HepG2 (cell line): ENCODE data around the gene PDK2. TPM values are rescaled to one million over a fixed set of nuclear protein-coding genes. Genes with fewer than 3 reads are reported as not detected.
A peak's percentile ranks its signal among the peaks of the same experiment; 100 is the strongest.

Experiments used
- AFF4 ChIP-seq: sonication (generic); formaldehyde crosslinking; IDR thresholded peaks from 2 replicates; pipeline ENCODE4 v1.4.0; 2020; ENCODE audit warnings: missing genetic modification reagents
- CCAR2 ChIP-seq: fragments of 200-400 bp; formaldehyde crosslinking; optimal IDR thresholded peaks from 2 replicates; pipeline ENCODE3; 2018; ENCODE audit warnings: low read depth, mild to moderate bottlenecking, low read length, moderate library complexity
- ELF1 ChIP-seq: sonication (generic); formaldehyde crosslinking; IDR thresholded peaks from 2 replicates; pipeline ENCODE4 v1.4.0; 2020; ENCODE audit warnings: missing genetic modification reagents
- ELF3 ChIP-seq: IDR thresholded peaks from 2 replicates; pipeline ENCODE4 v1.6.1; 2016; ENCODE audit warnings: missing genetic modification reagents, missing compliant biosample characterization
- GTF2F1 ChIP-seq: fragments of 150-350 bp; IDR thresholded peaks from 2 replicates; pipeline ENCODE4 v1.6.1; 2014; ENCODE audit warnings: low read length
- HINFP ChIP-seq: sonication (generic); formaldehyde crosslinking; IDR thresholded peaks from 2 replicates; pipeline ENCODE4 v1.4.0; 2020; ENCODE audit warnings: low read depth, mild to moderate bottlenecking, missing genetic modification reagents
- MTF2 ChIP-seq: sonication (generic); formaldehyde crosslinking; IDR thresholded peaks from 2 replicates; pipeline ENCODE4 v1.5.0; 2020; ENCODE audit warnings: missing genetic modification reagents, borderline replicate concordance
- NFKBIZ ChIP-seq: IDR thresholded peaks from 2 replicates; pipeline ENCODE4 v1.6.1; 2018; ENCODE audit warnings: missing genetic modification reagents, missing compliant biosample characterization
- PHF20 ChIP-seq: sonication (generic); formaldehyde crosslinking; IDR thresholded peaks from 2 replicates; pipeline ENCODE4 v1.5.0; 2020; ENCODE audit warnings: mild to moderate bottlenecking, missing genetic modification reagents
- PHF21A ChIP-seq: sonication (generic); formaldehyde crosslinking; IDR thresholded peaks from 2 replicates; pipeline ENCODE4 v1.5.0; 2020; ENCODE audit warnings: mild to moderate bottlenecking, missing genetic modification reagents
- SPEN ChIP-seq: sonication (generic); formaldehyde crosslinking; IDR thresholded peaks from 2 replicates; pipeline ENCODE4 v1.5.1; 2020; ENCODE audit warnings: low read depth, mild to moderate bottlenecking, missing genetic modification reagents
- TBX2 ChIP-seq: sonication (generic); formaldehyde crosslinking; IDR thresholded peaks from 2 replicates; pipeline ENCODE4 v1.5.0; 2020; ENCODE audit warnings: missing genetic modification reagents, mild to moderate bottlenecking, borderline replicate concordance
- U2AF1 ChIP-seq: fragments of 200-400 bp; formaldehyde crosslinking; optimal IDR thresholded peaks from 2 replicates; pipeline ENCODE3; 2017; ENCODE audit warnings: mild to moderate bottlenecking, low read depth, low read length
- ZBTB21 ChIP-seq: sonication (generic); formaldehyde crosslinking; IDR thresholded peaks from 2 replicates; pipeline ENCODE4 v1.4.0; 2020; ENCODE audit warnings: missing genetic modification reagents
- ZBTB4 ChIP-seq: sonication (generic); formaldehyde crosslinking; IDR thresholded peaks from 2 replicates; pipeline ENCODE4 v1.4.0; 2020; ENCODE audit warnings: missing genetic modification reagents, mild to moderate bottlenecking, borderline replicate concordance
- ZNF160 ChIP-seq: sonication (generic); formaldehyde crosslinking; IDR thresholded peaks from 2 replicates; pipeline ENCODE4 v1.8.0; 2022; ENCODE audit warnings: mild to moderate bottlenecking, inconsistent platforms, missing genetic modification reagents
- ZNF30 ChIP-seq: sonication (generic); formaldehyde crosslinking; IDR thresholded peaks from 2 replicates; pipeline ENCODE4 v1.5.0; 2020; ENCODE audit warnings: mild to moderate bottlenecking, missing genetic modification reagents
- ZNF652 ChIP-seq: IDR thresholded peaks from 2 replicates; pipeline ENCODE4 v1.6.1; 2016; ENCODE audit warnings: low read depth, borderline replicate concordance
- ZNF770 ChIP-seq: sonication (generic); formaldehyde crosslinking; IDR thresholded peaks from 2 replicates; pipeline ENCODE4 v1.5.0; 2020; ENCODE audit warnings: mild to moderate bottlenecking, missing genetic modification reagents
- ZNF788 ChIP-seq: sonication (generic); formaldehyde crosslinking; IDR thresholded peaks from 2 replicates; pipeline ENCODE4 v1.5.0; 2020; ENCODE audit warnings: mild to moderate bottlenecking, missing genetic modification reagents, borderline replicate concordance
- polyA plus RNA-seq, 8 experiments: library from polyadenylated mRNA; depleted of rRNA in 3 of 8; stranded (reverse) in 7 of 8; unstranded in 1 of 8; fragments of >200 nt; fragmentation: Illumina TruSeq in 4 of 8; extraction: Trizol in 4 of 8; gene quantifications; 2 replicates each; pipeline versions ENCODE4 v1.2.1 to v1.2.3, GENCODE V29; 2011 to 2016; ENCODE audit warnings: low read depth in 4 of 8, missing spikeins in 1 of 8, mixed read lengths in 1 of 8; ENCODE audit not compliant: insufficient read depth in 1 of 8
- total RNA-seq, 5 experiments: library from RNA; depleted of rRNA; stranded (reverse); fragments of >200 nt; fragmentation: Illumina TruSeq; extraction: Trizol; gene quantifications; 2 replicates each; pipeline ENCODE4 v1.2.3, GENCODE V29; 2016; ENCODE audit warnings: low read depth in 1 of 5

The PDK2 gene
- total and polyA plus RNA-seq, 2 of the 13 experiments (the other 11 are each of a cell fraction or from before 2014, with no cell fraction given), result 18.5 to 59.7 TPM

GRCh38 chr17:50151937-50152547 lies 56.9 kb downstream of the PDK2 start (continued):
- TF ChIP-seq ZBTB21 (CRISPR knock-in tag), result no peak
- no peak for TF ChIP-seq ZNF30
- TF ChIP-seq ELF3 (CRISPR knock-in tag), result peak; percentile 96
- no peak for TF ChIP-seq AFF4 (CRISPR knock-in tag)
- peak; percentile 84 for TF ChIP-seq ELF1 (CRISPR knock-in tag)
- no peak for TF ChIP-seq GTF2F1
- TF ChIP-seq ZBTB4, result no peak
- peak; percentile 82; the same call in 1 of the 2 replicates for TF ChIP-seq SPEN (CRISPR knock-in tag)
- TF ChIP-seq ZNF652 (CRISPR knock-in tag), result peak; percentile 48; the same call in 1 of the 2 replicates
- peak; percentile 67 for TF ChIP-seq U2AF1
- peak; percentile 62 for TF ChIP-seq ZNF788 (CRISPR knock-in tag)
- 0 out of 2 replicates have a peak, but pooled peaks have one; percentile 59 for TF ChIP-seq MTF2 (CRISPR knock-in tag)
- peak; percentile 71 for TF ChIP-seq TBX2 (CRISPR knock-in tag)
- peak; percentile 57 for TF ChIP-seq CCAR2
- TF ChIP-seq ZNF770 (CRISPR knock-in tag), result peak; percentile 66; the same call in 1 of the 2 replicates
- no peak for TF ChIP-seq NFKBIZ
- no peak for TF ChIP-seq ZNF160
- peak; percentile 61 for TF ChIP-seq PHF21A (CRISPR knock-in tag)
- TF ChIP-seq PHF20 (CRISPR knock-in tag), result peak; percentile 69
- no peak for TF ChIP-seq HINFP (CRISPR knock-in tag)
